IPS-18a (cell line): ENCODE measurements around the gene PRSS22.
"Not testable (repeated sequence)": the region's sequence is repeated elsewhere in the genome, so short reads cannot be mapped to it uniquely, and the experiment has no call there.

Source experiments
- H3K27ac ChIP-seq: one replicate; pipeline ENCODE4 v1.5.1; 2013; ENCODE audit warnings: low read length
- H3K27me3 ChIP-seq: one replicate; pipeline ENCODE4 v1.6.1; 2013; ENCODE audit warnings: mild to moderate bottlenecking, low read length; ENCODE audit not compliant: control insufficient read depth, insufficient read depth
- H3K36me3 ChIP-seq: one replicate; pipeline ENCODE4 v1.6.1; 2013; ENCODE audit warnings: low read depth, low read length; ENCODE audit not compliant: control insufficient read depth
- H3K4me1 ChIP-seq: one replicate; pipeline ENCODE4 v1.6.1; 2013; ENCODE audit warnings: low read depth, low read length; ENCODE audit not compliant: control insufficient read depth
- H3K4me3 ChIP-seq: one replicate; pipeline ENCODE4 v1.5.1; 2013; ENCODE audit warnings: low read length
- H3K9ac ChIP-seq: one replicate; pipeline ENCODE4 v1.6.1; 2013; ENCODE audit warnings: mild to moderate bottlenecking, low read length, moderate library complexity
- H3K9me3 ChIP-seq: one replicate; pipeline ENCODE4 v1.6.1; 2013; ENCODE audit warnings: low read depth, low read length; ENCODE audit not compliant: control insufficient read depth

Gene PRSS22

GRCh38 chr16:2857451-2858244, at the start of gene PRSS22:
Gene PRSS22 (minus strand): TSS chr16:2858170. CDS start chr16:2858104, 66 bp downstream.
- Histone ChIP-seq H3K4me3 (peak within 1 kb of the TSS; percentile 23), H3K36me3 (no peaks in the 10 kb centered on the region), H3K4me1 (no peaks in the 10 kb centered on the region), H3K9me3 (no peaks in the 10 kb centered on the region), H3K9ac (no peak within 1 kb of the TSS), H3K27me3 (peaks cover 34% of the 10 kb centered on the region), H3K27ac (no peak within 1 kb of the TSS)

GRCh38 chr16:2907084-2907753, 49.2 kb upstream of the PRSS22 start:
- not testable (repeated sequence) for H3K9me3 ChIP-seq, H3K27ac ChIP-seq, H3K4me3 ChIP-seq

GRCh38 chr16:2905988-2906387, 48.0 kb upstream of the PRSS22 start:
- Histone ChIP-seq H3K27ac (no peak overlapping the region), H3K27me3 (no peaks in the 10 kb centered on the region), H3K36me3 (no peaks in the 10 kb centered on the region), H3K4me3 (peak overlapping the region; percentile 14), H3K9me3 (no peaks in the 10 kb centered on the region), H3K9ac (peak overlapping the region; percentile 1), H3K4me1 (no peaks in the 10 kb centered on the region)

More at GRCh38 chr16:2907084-2907753, 49.2 kb upstream of the PRSS22 start:
- H3K27me3 ChIP-seq, H3K4me1 ChIP-seq, H3K36me3 ChIP-seq, H3K9ac ChIP-seq: not testable (repeated sequence)

- peak overlapping the region; percentile 86 for H3K4me3 ChIP-seq
- no peaks in the 10 kb centered on the region for H3K36me3 ChIP-seq
- no peaks in the 10 kb centered on the region for H3K9me3 ChIP-seq
- H3K4me1 ChIP-seq = no peaks in the 10 kb centered on the region
- H3K27me3 ChIP-seq = no peaks in the 10 kb centered on the region
- peak overlapping the region; percentile 78 for H3K9ac ChIP-seq
- no peak overlapping the region for H3K27ac ChIP-seq
These were observed 47.4 kb upstream of the PRSS22 start for GRCh38 chr16:2905241-2905987.

GRCh38 chr16:2904922-2905240, 46.9 kb upstream of the PRSS22 start:
- Histone ChIP-seq H3K9ac (peak overlapping the region; percentile 78), H3K36me3 (no peaks in the 10 kb centered on the region), H3K4me3 (peak overlapping the region; percentile 86), H3K4me1 (no peaks in the 10 kb centered on the region), H3K27ac (peak overlapping the region; percentile 45), H3K27me3 (no peaks in the 10 kb centered on the region), H3K9me3 (no peaks in the 10 kb centered on the region)

- Histone ChIP-seq H3K4me3 (peak overlapping the region; percentile 86), H3K27me3 (no peaks in the 10 kb centered on the region), H3K27ac (peak overlapping the region; percentile 45), H3K36me3 (no peaks in the 10 kb centered on the region), H3K4me1 (no peaks in the 10 kb centered on the region), H3K9me3 (no peaks in the 10 kb centered on the region), H3K9ac (peak overlapping the region; percentile 78)
These were observed 46.3 kb upstream of the PRSS22 start for GRCh38 chr16:2904100-2904921.

GRCh38 chr16:2902337-2903130, 44.6 kb upstream of the PRSS22 start:
- H3K27me3 ChIP-seq = no peaks in the 10 kb centered on the region
- H3K36me3 ChIP-seq = no peaks in the 10 kb centered on the region
- H3K4me3 ChIP-seq = no peak overlapping the region
- H3K9ac ChIP-seq = no peak overlapping the region
- no peaks in the 10 kb centered on the region for H3K9me3 ChIP-seq
- H3K4me1 ChIP-seq = no peaks in the 10 kb centered on the region
- no peak overlapping the region for H3K27ac ChIP-seq

- no peak overlapping the region for H3K27ac ChIP-seq
- H3K9me3 ChIP-seq = no peaks in the 10 kb centered on the region
- H3K27me3 ChIP-seq = no peaks in the 10 kb centered on the region
- H3K4me1 ChIP-seq = no peaks in the 10 kb centered on the region
- no peaks in the 10 kb centered on the region for H3K36me3 ChIP-seq
- H3K4me3 ChIP-seq = no peak overlapping the region
- no peak overlapping the region for H3K9ac ChIP-seq
These were observed 42.6 kb upstream of the PRSS22 start for GRCh38 chr16:2900526-2901075.

- no peak overlapping the region for H3K4me3 ChIP-seq
- no peaks in the 10 kb centered on the region for H3K27me3 ChIP-seq
- no peak overlapping the region for H3K9ac ChIP-seq
- no peaks in the 10 kb centered on the region for H3K36me3 ChIP-seq
- no peak overlapping the region for H3K27ac ChIP-seq
- no peaks in the 10 kb centered on the region for H3K9me3 ChIP-seq
- H3K4me1 ChIP-seq = no peaks in the 10 kb centered on the region
These were observed 41.6 kb upstream of the PRSS22 start for GRCh38 chr16:2899564-2900072.

GRCh38 chr16:2898831-2899563, 41.0 kb upstream of the PRSS22 start:
- H3K9ac ChIP-seq = no peak overlapping the region
- H3K9me3 ChIP-seq = no peaks in the 10 kb centered on the region
- no peak overlapping the region for H3K27ac ChIP-seq
- H3K27me3 ChIP-seq = no peaks in the 10 kb centered on the region
- H3K36me3 ChIP-seq = no peaks in the 10 kb centered on the region
- no peak overlapping the region for H3K4me3 ChIP-seq
- H3K4me1 ChIP-seq = no peaks in the 10 kb centered on the region
